Sigmoid colon (tissue), 7 donors: ENCODE data around the gene GPR61. TPM values are rescaled to one million over a fixed set of nuclear protein-coding genes. Genes with fewer than 3 reads are reported as not detected.

ENCODE experiments used
- DNase-seq: peaks from one replicate; pipeline ENCODE4 v3.0.0-alpha.2; 2019
- H3K27ac ChIP-seq, 4 donors: fragments of 200-600 bp; sonication (generic); one replicate each; pipeline ENCODE4 v1.5.1; 2016 to 2019; ENCODE audit warnings: mild to moderate bottlenecking in 1 of 4
- H3K27me3 ChIP-seq, 3 donors: fragments of 200-600 bp; sonication (generic); one replicate each; pipeline ENCODE4 v1.5.1; 2019; ENCODE audit warnings: mild to moderate bottlenecking in 1 of 3
- H3K36me3 ChIP-seq, 4 donors: fragments of 200-600 bp; sonication (generic); one replicate each; pipeline ENCODE4 v1.5.1; 2016 to 2019
- H3K4me1 ChIP-seq, 4 donors: fragments of 200-600 bp; sonication (generic); one replicate each; pipeline ENCODE4 v1.5.1; 2017 to 2019
- H3K4me3 ChIP-seq, 4 donors: fragments of 200-600 bp; sonication (generic); one replicate each; pipeline ENCODE4 v1.5.1; 2017 to 2019; ENCODE audit warnings: mild to moderate bottlenecking in 2 of 4, moderate library complexity in 1 of 4
- H3K9me3 ChIP-seq, 4 donors: fragments of 200-600 bp in 3 of 4; sonication (generic) in 3 of 4; one replicate each; pipeline versions ENCODE4 v1.5.1 to v1.6.1; 2013 to 2019
- EP300 ChIP-seq, 4 donors: sonication (generic); formaldehyde crosslinking; IDR thresholded peaks; one replicate each; pipeline ENCODE4 v1.6.1; 2017; ENCODE audit warnings: antibody characterized with exemption in 4 of 4
- POLR2A ChIP-seq, 2 donors: fragments of 450-650 bp; IDR thresholded peaks; one replicate each; pipeline ENCODE4 v1.6.1; 2016; ENCODE audit warnings: antibody characterized with exemption in 2 of 2, mild to moderate bottlenecking in 2 of 2, moderate library complexity in 2 of 2
- POLR2AphosphoS5 ChIP-seq, 4 donors: sonication (generic); formaldehyde crosslinking; IDR thresholded peaks; one replicate each; pipeline ENCODE4 v1.6.1; 2017; ENCODE audit warnings: antibody characterized with exemption in 4 of 4
- WGBS, 2 donors: extraction: QIAGEN DNeasy Blood & Tissue Kit; methylation state at CpG; one replicate each; pipeline ENCODE4 v1.1.7; 2013; 5-methylcytosine and 5-hydroxymethylcytosine counted together
- intact Hi-C: fragments of 100-400 bp; cut with DNase I; formaldehyde crosslinking; loops from one replicate; pipeline ENCODE4 v1.15.1; 2023
- polyA plus RNA-seq, 3 donors: library from polyadenylated mRNA; stranded (reverse); fragments of 200-250 nt; gene quantifications; one replicate each; pipeline ENCODE4 v1.2.3, GENCODE V29; 2013
- total RNA-seq, 4 donors: library from RNA; depleted of rRNA; stranded (reverse); fragments of >200 nt; gene quantifications; one replicate each; pipeline ENCODE4 v1.1.0, GENCODE V29; 2016
- TF ChIP-seq, protein P1 (sequence below), 4 experiments: fragments of 450-650 bp in 3 of 4; fragments of 200-600 bp in 1 of 4; IDR thresholded peaks; one replicate each; pipeline ENCODE4 v1.5.1; 2016 to 2019; ENCODE audit warnings: antibody characterized with exemption in 4 of 4, mild to moderate bottlenecking in 3 of 4, moderate library complexity in 2 of 4
- donor health status: healthy with polysubstance abuse.
- donor health status: Bipolar disorder and iron deficiency.
- donor health status: healthy.

GPR61 gene
- total and polyA plus RNA-seq, 7 donors = 0.07 to 2.2 (median 0.36) TPM; not detected in 4

DNA sequence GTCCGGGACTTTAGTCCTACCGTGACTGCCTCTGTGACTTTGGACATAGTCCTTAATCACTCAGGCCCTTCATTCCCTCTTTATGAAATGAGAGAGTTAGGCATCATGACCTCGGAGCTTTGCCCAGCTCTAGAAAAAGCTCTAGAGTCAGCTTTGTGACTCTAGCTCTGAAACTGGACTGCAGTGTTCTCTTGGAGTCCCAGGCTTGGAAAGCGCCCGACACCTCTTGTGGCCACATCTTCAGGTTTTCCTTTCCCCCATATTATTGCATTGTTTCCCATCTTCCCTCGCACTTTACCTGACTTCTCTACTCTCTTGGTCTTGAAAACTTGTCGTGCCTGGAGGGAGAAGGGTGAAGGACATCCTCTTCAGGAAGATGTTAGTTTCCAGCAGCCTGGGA lies 17.6 kb upstream of the GPR61 start:
- Histone ChIP-seq H3K27me3 (no peaks in the 10 kb centered on the region), H3K36me3 (no peaks in the 10 kb centered on the region), H3K4me3 (no peak overlapping the region), H3K27ac (no peak overlapping the region), H3K9me3 (no peaks in the 10 kb centered on the region), H3K4me1 (no peaks in the 10 kb centered on the region)
- no peak for TF ChIP-seq EP300 (IDR thresholded peaks at IDR 0.05)
- WGBS, 2 donors = 89 to 91% methylated on average over 7 of the region's 7 CpGs
- intact Hi-C loops = no loop called here
- DNase-seq = no peak

- Histone ChIP-seq H3K27ac (no peak overlapping the region), H3K36me3 (no peaks in the 10 kb centered on the region), H3K4me3 (no peak overlapping the region), H3K9me3 (no peaks in the 10 kb centered on the region), H3K27me3 (no peaks in the 10 kb centered on the region), H3K4me1 (no peaks in the 10 kb centered on the region)
- intact Hi-C loops = no loop called here
- no peak for TF ChIP-seq POLR2A (IDR thresholded peaks at IDR 0.05)
- TF ChIP-seq EP300 (IDR thresholded peaks at IDR 0.05) = no peak
- WGBS, 2 donors = 92% methylated on average over 2 of the region's 2 CpGs
- DNase-seq = no peak
These were observed 16.0 kb upstream of the GPR61 start for GRCh38 chr1:109523706-109524105.

DNA sequence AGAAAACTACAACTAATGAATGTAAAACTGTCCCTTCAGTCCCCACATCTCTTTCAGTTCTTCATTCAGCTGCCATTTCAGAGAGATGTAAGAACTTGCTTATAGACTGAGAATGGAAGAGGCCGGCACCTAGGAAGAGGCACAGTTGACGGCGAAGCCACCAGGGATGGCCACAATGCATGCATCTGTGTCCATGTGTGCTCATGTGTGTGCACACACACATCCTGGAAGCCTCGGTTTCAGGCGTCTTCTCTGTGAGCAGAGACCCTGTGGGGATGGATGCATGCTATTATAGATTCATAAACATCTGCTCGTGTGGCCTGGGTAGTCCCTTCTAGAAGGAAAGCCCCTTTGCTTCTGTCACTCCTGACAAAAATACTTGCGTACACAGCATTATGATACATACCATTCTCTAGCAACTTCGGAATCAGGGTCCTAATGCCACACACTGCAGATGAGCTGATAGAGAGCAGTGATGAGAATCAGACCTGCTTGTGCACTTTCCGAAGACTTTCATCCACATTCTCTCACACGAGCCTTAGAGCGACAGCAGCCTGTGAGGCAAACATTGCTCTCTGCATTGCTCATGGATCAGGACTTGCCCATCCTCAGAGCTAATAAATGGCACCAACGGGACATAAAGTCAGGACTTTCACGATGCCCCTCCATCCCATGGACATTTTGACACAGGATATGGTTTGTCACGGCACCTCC lies 12.4 kb upstream of the GPR61 start:
- DNase-seq = no peak
- intact Hi-C loops = no loop called here
- 77 to 79% methylated on average over 14 of the region's 14 CpGs for WGBS, 2 donors
- peaks cover 0 to 18% (median 12%) of the 10 kb centered on the region in 4 donors for H3K4me1 ChIP-seq
- no peaks in the 10 kb centered on the region for H3K27me3 ChIP-seq
- TF ChIP-seq POLR2AphosphoS5 (IDR thresholded peaks at IDR 0.05) (no peak), POLR2A (IDR thresholded peaks at IDR 0.05) (no peak), EP300 (IDR thresholded peaks at IDR 0.05) (no peak)
- TF ChIP-seq, protein P1, sequence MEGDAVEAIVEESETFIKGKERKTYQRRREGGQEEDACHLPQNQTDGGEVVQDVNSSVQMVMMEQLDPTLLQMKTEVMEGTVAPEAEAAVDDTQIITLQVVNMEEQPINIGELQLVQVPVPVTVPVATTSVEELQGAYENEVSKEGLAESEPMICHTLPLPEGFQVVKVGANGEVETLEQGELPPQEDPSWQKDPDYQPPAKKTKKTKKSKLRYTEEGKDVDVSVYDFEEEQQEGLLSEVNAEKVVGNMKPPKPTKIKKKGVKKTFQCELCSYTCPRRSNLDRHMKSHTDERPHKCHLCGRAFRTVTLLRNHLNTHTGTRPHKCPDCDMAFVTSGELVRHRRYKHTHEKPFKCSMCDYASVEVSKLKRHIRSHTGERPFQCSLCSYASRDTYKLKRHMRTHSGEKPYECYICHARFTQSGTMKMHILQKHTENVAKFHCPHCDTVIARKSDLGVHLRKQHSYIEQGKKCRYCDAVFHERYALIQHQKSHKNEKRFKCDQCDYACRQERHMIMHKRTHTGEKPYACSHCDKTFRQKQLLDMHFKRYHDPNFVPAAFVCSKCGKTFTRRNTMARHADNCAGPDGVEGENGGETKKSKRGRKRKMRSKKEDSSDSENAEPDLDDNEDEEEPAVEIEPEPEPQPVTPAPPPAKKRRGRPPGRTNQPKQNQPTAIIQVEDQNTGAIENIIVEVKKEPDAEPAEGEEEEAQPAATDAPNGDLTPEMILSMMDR (IDR thresholded peaks at IDR 0.05) = no peak
- no peaks in the 10 kb centered on the region for H3K36me3 ChIP-seq
- H3K27ac ChIP-seq = no peak overlapping the region
- no peaks in the 10 kb centered on the region for H3K9me3 ChIP-seq
- H3K4me3 ChIP-seq = no peak overlapping the region

DNA sequence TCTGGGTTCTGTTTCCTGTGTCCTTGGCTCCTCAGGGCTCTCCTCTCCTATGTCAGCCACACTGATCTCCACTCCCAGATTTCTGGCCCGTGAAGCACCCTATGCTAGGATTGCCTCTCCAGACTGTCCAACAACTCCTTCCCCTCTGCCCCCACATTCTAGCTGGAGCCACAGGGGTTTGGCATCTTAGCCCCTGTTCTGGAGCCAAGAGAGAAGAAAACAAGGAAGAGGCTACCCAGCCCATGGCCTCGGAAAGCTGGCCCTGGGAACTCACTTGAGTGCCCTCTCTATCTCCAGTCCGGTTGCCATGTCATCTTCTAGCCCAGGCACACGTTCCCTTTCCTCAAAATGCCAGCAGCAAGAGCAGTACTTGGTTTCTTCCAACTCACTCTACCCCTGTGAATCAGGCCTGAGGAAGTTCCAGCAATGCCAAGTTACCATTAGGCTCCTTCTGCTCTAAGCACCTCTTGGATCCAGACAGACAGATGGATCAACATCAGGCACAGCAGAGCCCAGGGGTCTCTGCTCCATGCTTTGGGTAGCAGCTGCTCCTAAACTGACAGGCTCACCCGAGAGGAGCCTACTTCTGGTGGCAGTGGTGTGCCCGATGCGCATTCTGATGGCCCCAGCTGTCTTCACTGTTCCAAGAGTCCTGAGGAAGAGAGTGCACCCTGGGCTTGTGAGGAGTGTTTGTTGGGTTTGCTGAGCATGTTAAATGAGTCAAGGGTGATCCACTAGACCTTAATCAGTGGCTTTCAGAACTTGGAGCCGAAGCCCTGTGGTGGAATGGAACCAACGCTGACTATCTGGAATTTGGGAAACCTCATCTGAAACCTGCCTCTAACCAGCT lies 11.6 kb upstream of the GPR61 start:
- H3K4me1 ChIP-seq = peaks cover 0 to 26% (median 19%) of the 10 kb centered on the region in 4 donors
- TF ChIP-seq EP300 (IDR thresholded peaks at IDR 0.05) (no peak), POLR2AphosphoS5 (IDR thresholded peaks at IDR 0.05) (no peak), POLR2A (IDR thresholded peaks at IDR 0.05) (no peak)
- TF ChIP-seq, protein P1 (IDR thresholded peaks at IDR 0.05) = no peak
- no peaks in the 10 kb centered on the region for H3K27me3 ChIP-seq
- H3K9me3 ChIP-seq = no peaks in the 10 kb centered on the region
- no peak for DNase-seq
- no peak overlapping the region for H3K4me3 ChIP-seq
- no peaks in the 10 kb centered on the region for H3K36me3 ChIP-seq
- WGBS, 2 donors = 90 to 91% methylated on average over 9 of the region's 9 CpGs
- intact Hi-C loops = no loop called here
- H3K27ac ChIP-seq = no peak overlapping the region

- intact Hi-C loops = no loop called here
- H3K4me1 ChIP-seq = peaks cover 0 to 26% (median 20%) of the 10 kb centered on the region in 4 donors
- no peak for DNase-seq
- H3K9me3 ChIP-seq = no peaks in the 10 kb centered on the region
- no peak overlapping the region for H3K4me3 ChIP-seq
- H3K27me3 ChIP-seq = no peaks in the 10 kb centered on the region
- H3K27ac ChIP-seq = no peak overlapping the region
- H3K36me3 ChIP-seq = no peaks in the 10 kb centered on the region
- WGBS, 2 donors = 88 to 92% methylated on average over 3 of the region's 3 CpGs
- no peak for TF ChIP-seq EP300 (IDR thresholded peaks at IDR 0.05)
- no peak for TF ChIP-seq POLR2A (IDR thresholded peaks at IDR 0.05)
- TF ChIP-seq POLR2AphosphoS5 (IDR thresholded peaks at IDR 0.05) = no peak
- TF ChIP-seq, protein P1 (IDR thresholded peaks at IDR 0.05) = no peak
These were observed 11.0 kb upstream of the GPR61 start for GRCh38 chr1:109528712-109529111.
